ENCODE results near the gene GNE. TPM values are rescaled to one million over a fixed set of nuclear protein-coding genes. Genes with fewer than 3 reads are reported as not detected.
"Not testable (repeated sequence)": the region's sequence is repeated elsewhere in the genome, so short reads cannot be mapped to it uniquely, and the experiment has no call there.

Gene GNE
- 38.9 and 42.9 TPM in 2 replicates for polyA plus RNA-seq (2013)

- H4K12ac ChIP-seq (ENCODE audit: low read depth, low read length), result peak within 1 kb of the TSS; percentile 58
- H3K4ac ChIP-seq (ENCODE audit: low read depth, low read length), result no peak within 1 kb of the TSS
- no peak within 1 kb of the TSS for H2BK12ac ChIP-seq (ENCODE audit: low read length)
- no peaks in the 10 kb centered on the region for H3K4me1 ChIP-seq (ENCODE audit: control insufficient read depth in 1 of 2, insufficient read depth in 2 of 2, low read length in 2 of 2)
- WGBS (ENCODE audit: extremely low coverage, insufficient coverage, insufficient read length), result no CpG with 5 or more reads among the region's 73 CpGs
- no peaks in the 10 kb centered on the region for H3K27me3 ChIP-seq (ENCODE audit: insufficient read depth, low read length)
- H4K91ac ChIP-seq (ENCODE audit: low read depth, low read length), result no peak within 1 kb of the TSS
- H4K8ac ChIP-seq (ENCODE audit: low read depth, low read length), result peak within 1 kb of the TSS; percentile 39
- peaks cover 1% of the 10 kb centered on the region for H3K9me3 ChIP-seq (ENCODE audit: insufficient read depth, low read depth, low read length)
- peak within 1 kb of the TSS; percentile 57 for H3K4me2 ChIP-seq (ENCODE audit: low read length)
- no peak within 1 kb of the TSS for H2AK5ac ChIP-seq (ENCODE audit: low read length)
- peak within 1 kb of the TSS; percentile 30 for H2AFZ ChIP-seq (ENCODE audit: insufficient read depth, low read length, poor library complexity)
- H3K4me3 ChIP-seq (ENCODE audit: low read depth, low read length), result peak within 1 kb of the TSS; percentile 86
- peaks cover 0 to 2% of the 10 kb centered on the region in 2 experiments for H3K36me3 ChIP-seq (ENCODE audit: control insufficient read depth in 1 of 2, insufficient read depth in 2 of 2, low read length in 2 of 2)
- H3K9ac ChIP-seq (ENCODE audit: low read length), result peak within 1 kb of the TSS; percentile 10
- peak within 1 kb of the TSS; percentile 3 for H3K14ac ChIP-seq (ENCODE audit: low read length)
- DNase-seq, result peak; percentile 58 to 67
- H3K23ac ChIP-seq (ENCODE audit: low read length), result no peak within 1 kb of the TSS
- peak within 1 kb of the TSS; percentile 3 for H3K18ac ChIP-seq (ENCODE audit: low read length)
- no peak within 1 kb of the TSS for H2BK120ac ChIP-seq (ENCODE audit: insufficient read depth, low read length, poor library complexity)
- no peaks in the 10 kb centered on the region for H3K79me2 ChIP-seq (ENCODE audit: control insufficient read depth, insufficient read depth, low read length, poor library complexity)
- no peaks in the 10 kb centered on the region for H3K79me1 ChIP-seq (ENCODE audit: low read length)
- no peak within 1 kb of the TSS for H2BK5ac ChIP-seq (ENCODE audit: low read depth, low read length, poor library complexity)
- no peak within 1 kb of the TSS for H3K27ac ChIP-seq (ENCODE audit: low read depth, low read length)
Measured at GRCh38 chr9:36258208-36258995, at the start of gene GNE. GNE (minus strand) TSS chr9:36258448; CDS start chr9:36249355, 9,093 bp downstream.

- WGBS (ENCODE audit: extremely low coverage, insufficient coverage, insufficient read length), result no CpG with 5 or more reads among the region's 8 CpGs
Measured at GRCh38 chr9:36306471-36307306, 48.4 kb upstream of the GNE start.

GRCh38 chr9:36304366-36304765 lies 46.1 kb upstream of the GNE start:
- not testable (repeated sequence) for H3K23ac ChIP-seq (ENCODE audit: low read length); H3K18ac ChIP-seq (ENCODE audit: low read length); H3K4me3 ChIP-seq (ENCODE audit: low read depth, low read length); H2BK120ac ChIP-seq (ENCODE audit: insufficient read depth, low read length, poor library complexity); H2BK5ac ChIP-seq (ENCODE audit: low read depth, low read length, poor library complexity); H3K9ac ChIP-seq (ENCODE audit: low read length); H3K4me2 ChIP-seq (ENCODE audit: low read length); H3K79me2 ChIP-seq (ENCODE audit: control insufficient read depth, insufficient read depth, low read length, poor library complexity); H2AK5ac ChIP-seq (ENCODE audit: low read length); H3K4ac ChIP-seq (ENCODE audit: low read depth, low read length); H3K4me1 ChIP-seq (ENCODE audit: control insufficient read depth in 1 of 2, insufficient read depth in 2 of 2, low read length in 2 of 2); H2BK12ac ChIP-seq (ENCODE audit: low read length); H3K79me1 ChIP-seq (ENCODE audit: low read length); H4K91ac ChIP-seq (ENCODE audit: low read depth, low read length); H3K27ac ChIP-seq (ENCODE audit: low read depth, low read length); H3K14ac ChIP-seq (ENCODE audit: low read length); H3K36me3 ChIP-seq (ENCODE audit: control insufficient read depth in 1 of 2, insufficient read depth in 2 of 2, low read length in 2 of 2); H3K27me3 ChIP-seq (ENCODE audit: insufficient read depth, low read length); DNase-seq; H2AFZ ChIP-seq (ENCODE audit: insufficient read depth, low read length, poor library complexity); H4K12ac ChIP-seq (ENCODE audit: low read depth, low read length); H3K9me3 ChIP-seq (ENCODE audit: insufficient read depth, low read depth, low read length); H4K8ac ChIP-seq (ENCODE audit: low read depth, low read length)
- WGBS (ENCODE audit: extremely low coverage, insufficient coverage, insufficient read length), result no CpG with 5 or more reads among the region's 2 CpGs

More at GRCh38 chr9:36306471-36307306, 48.4 kb upstream of the GNE start:
- H4K12ac ChIP-seq (ENCODE audit: low read depth, low read length), result no peak overlapping the region
- H3K9ac ChIP-seq (ENCODE audit: low read length), result no peak overlapping the region
- H3K4me2 ChIP-seq (ENCODE audit: low read length), result no peak overlapping the region
- no peak overlapping the region for H2BK120ac ChIP-seq (ENCODE audit: insufficient read depth, low read length, poor library complexity)
- no peaks in the 10 kb centered on the region for H3K9me3 ChIP-seq (ENCODE audit: insufficient read depth, low read depth, low read length)
- H3K79me1 ChIP-seq (ENCODE audit: low read length), result no peaks in the 10 kb centered on the region
- H3K14ac ChIP-seq (ENCODE audit: low read length), result no peak overlapping the region
- DNase-seq, result no peak
- H2BK12ac ChIP-seq (ENCODE audit: low read length), result no peak overlapping the region
- H3K27me3 ChIP-seq (ENCODE audit: insufficient read depth, low read length), result no peaks in the 10 kb centered on the region
- no peak overlapping the region for H3K23ac ChIP-seq (ENCODE audit: low read length)
- no peak overlapping the region for H2BK5ac ChIP-seq (ENCODE audit: low read depth, low read length, poor library complexity)
- H4K8ac ChIP-seq (ENCODE audit: low read depth, low read length), result no peak overlapping the region
- no peak overlapping the region for H2AK5ac ChIP-seq (ENCODE audit: low read length)
- no peaks in the 10 kb centered on the region for H3K36me3 ChIP-seq (ENCODE audit: control insufficient read depth in 1 of 2, insufficient read depth in 2 of 2, low read length in 2 of 2)
- no peak overlapping the region for H3K4me3 ChIP-seq (ENCODE audit: low read depth, low read length)
- no peak overlapping the region for H2AFZ ChIP-seq (ENCODE audit: insufficient read depth, low read length, poor library complexity)
- no peak overlapping the region for H4K91ac ChIP-seq (ENCODE audit: low read depth, low read length)
- H3K4ac ChIP-seq (ENCODE audit: low read depth, low read length), result no peak overlapping the region
- H3K27ac ChIP-seq (ENCODE audit: low read depth, low read length), result no peak overlapping the region
- no peak overlapping the region for H3K18ac ChIP-seq (ENCODE audit: low read length)
- H3K79me2 ChIP-seq (ENCODE audit: control insufficient read depth, insufficient read depth, low read length, poor library complexity), result no peaks in the 10 kb centered on the region
- no peaks in the 10 kb centered on the region for H3K4me1 ChIP-seq (ENCODE audit: control insufficient read depth in 1 of 2, insufficient read depth in 2 of 2, low read length in 2 of 2)

GRCh38 chr9:36301227-36301626 lies 43.0 kb upstream of the GNE start:
- H2BK12ac ChIP-seq (ENCODE audit: low read length), result no peak overlapping the region
- no peaks in the 10 kb centered on the region for H3K27me3 ChIP-seq (ENCODE audit: insufficient read depth, low read length)
- H3K79me1 ChIP-seq (ENCODE audit: low read length), result no peaks in the 10 kb centered on the region
- WGBS (ENCODE audit: extremely low coverage, insufficient coverage, insufficient read length), result no CpG with 5 or more reads among the region's 5 CpGs
- H3K4me2 ChIP-seq (ENCODE audit: low read length), result no peak overlapping the region
- no peak for DNase-seq
- H3K4me1 ChIP-seq (ENCODE audit: control insufficient read depth in 1 of 2, insufficient read depth in 2 of 2, low read length in 2 of 2), result peaks cover 0 to 6% of the 10 kb centered on the region in 2 experiments
- H2BK120ac ChIP-seq (ENCODE audit: insufficient read depth, low read length, poor library complexity), result no peak overlapping the region
- H4K91ac ChIP-seq (ENCODE audit: low read depth, low read length), result no peak overlapping the region
- H3K27ac ChIP-seq (ENCODE audit: low read depth, low read length), result no peak overlapping the region
- H4K12ac ChIP-seq (ENCODE audit: low read depth, low read length), result no peak overlapping the region
- no peaks in the 10 kb centered on the region for H3K36me3 ChIP-seq (ENCODE audit: control insufficient read depth in 1 of 2, insufficient read depth in 2 of 2, low read length in 2 of 2)
- no peak overlapping the region for H4K8ac ChIP-seq (ENCODE audit: low read depth, low read length)
- no peak overlapping the region for H3K4me3 ChIP-seq (ENCODE audit: low read depth, low read length)
- H2AFZ ChIP-seq (ENCODE audit: insufficient read depth, low read length, poor library complexity), result no peak overlapping the region
- H2AK5ac ChIP-seq (ENCODE audit: low read length), result no peak overlapping the region
- no peak overlapping the region for H3K18ac ChIP-seq (ENCODE audit: low read length)
- H3K23ac ChIP-seq (ENCODE audit: low read length), result no peak overlapping the region
- H3K14ac ChIP-seq (ENCODE audit: low read length), result no peak overlapping the region
- H3K4ac ChIP-seq (ENCODE audit: low read depth, low read length), result no peak overlapping the region
- no peak overlapping the region for H3K9ac ChIP-seq (ENCODE audit: low read length)
- no peak overlapping the region for H2BK5ac ChIP-seq (ENCODE audit: low read depth, low read length, poor library complexity)
- no peaks in the 10 kb centered on the region for H3K79me2 ChIP-seq (ENCODE audit: control insufficient read depth, insufficient read depth, low read length, poor library complexity)
- H3K9me3 ChIP-seq (ENCODE audit: insufficient read depth, low read depth, low read length), result no peaks in the 10 kb centered on the region

Data from trophoblast cell (in vitro differentiated cells and primary cell).